Keratinocyte (primary cell): Measurements from ENCODE around the gene SPATA13. TPM values are rescaled to one million over a fixed set of nuclear protein-coding genes. Genes with fewer than 3 reads are reported as not detected.

Experiments used
- DNase-seq: peaks from one replicate; pipeline ENCODE4 v3.0.0-alpha.2; 2011; ENCODE audit warnings: low read depth, missing footprints, low spot score
- FAIRE-seq: peaks from 2 replicates; lab custom pipeline; 2011; peaks lifted over from hg19 to GRCh38; lab: Jason Lieb, UNC
- H2AFZ ChIP-seq: 2 replicates; pipeline ENCODE4 v1.6.0; 2012; ENCODE audit warnings: low read length, control low read depth, inconsistent platforms; ENCODE audit not compliant: control insufficient read depth
- H3K27ac ChIP-seq: 2 replicates; pipeline ENCODE4 v1.5.1; 2011; ENCODE audit warnings: low read length; ENCODE audit not compliant: control insufficient read depth, insufficient read depth
- H3K27me3 ChIP-seq: 3 replicates; pipeline ENCODE4 v1.6.0; 2011; ENCODE audit warnings: low read length; ENCODE audit not compliant: control insufficient read depth, insufficient read depth; ENCODE audit errors: extremely low read depth
- H3K36me3 ChIP-seq, 2 experiments: 2 replicates in 1 of 2; 3 replicates in 1 of 2; pipeline ENCODE4 v1.5.1; 2011; ENCODE audit warnings: low read length in 2 of 2, mild to moderate bottlenecking in 1 of 2; ENCODE audit not compliant: control insufficient read depth in 2 of 2, insufficient read depth in 2 of 2; ENCODE audit errors: extremely low read depth in 1 of 2
- H3K4me1 ChIP-seq: 3 replicates; pipeline ENCODE4 v1.5.1; 2011; ENCODE audit warnings: low read length; ENCODE audit not compliant: control insufficient read depth, insufficient read depth; ENCODE audit errors: extremely low read depth
- H3K4me2 ChIP-seq: 3 replicates; pipeline ENCODE4 v1.6.0; 2011; ENCODE audit warnings: low read depth, low read length; ENCODE audit not compliant: control insufficient read depth, insufficient read depth; ENCODE audit errors: extremely low read depth
- H3K4me3 ChIP-seq, 3 experiments: fragments of 200-600 bp in 1 of 3; sonication (generic) in 1 of 3; 2 replicates in 2 of 3; 3 replicates in 1 of 3; pipeline ENCODE4 v1.5.1; 2011 to 2016; ENCODE audit warnings: low read length in 3 of 3, mild to moderate bottlenecking in 3 of 3, control low read depth in 2 of 3, inconsistent platforms in 1 of 3, low read depth in 1 of 3, mixed read lengths in 1 of 3, mixed run types in 1 of 3, moderate library complexity in 1 of 3; ENCODE audit not compliant: control insufficient read depth in 2 of 3, insufficient read depth in 2 of 3; ENCODE audit errors: extremely low read depth in 1 of 3
- H3K79me2 ChIP-seq: 2 replicates; pipeline ENCODE4 v1.6.0; 2012; ENCODE audit warnings: low read length; ENCODE audit not compliant: control insufficient read depth, insufficient read depth
- H3K9ac ChIP-seq: 3 replicates; pipeline ENCODE4 v1.6.0; 2011; ENCODE audit warnings: low read length; ENCODE audit not compliant: control insufficient read depth, insufficient read depth; ENCODE audit errors: extremely low read depth
- H3K9me1 ChIP-seq: 3 replicates; pipeline ENCODE4 v1.6.0; 2011; ENCODE audit warnings: low read length; ENCODE audit not compliant: control insufficient read depth, insufficient read depth; ENCODE audit errors: extremely low read depth
- H3K9me3 ChIP-seq: 2 replicates; pipeline ENCODE4 v1.5.1; 2012; ENCODE audit warnings: low read depth, low read length; ENCODE audit not compliant: control insufficient read depth
- H4K20me1 ChIP-seq: 3 replicates; pipeline ENCODE4 v1.6.0; 2011; ENCODE audit warnings: low read length; ENCODE audit not compliant: control insufficient read depth, insufficient read depth; ENCODE audit errors: extremely low read depth
- EZH2 ChIP-seq: IDR thresholded peaks from one replicate; pipeline ENCODE4 v1.6.1; 2012; ENCODE audit warnings: inconsistent platforms, mild to moderate bottlenecking, low read length, moderate library complexity
- dilution Hi-C: fragments of 300-500 bp; cut with MboI; formaldehyde crosslinking; loops from one replicate; pipeline ENCODE4 v1.7.0; 2020; ENCODE audit warnings: low sequenced_read_pairs; ENCODE audit not compliant: extremely low pct_ligation_motif_present
- polyA plus RNA-seq, 5 experiments: library from polyadenylated mRNA; depleted of rRNA in 3 of 5; stranded (reverse) in 3 of 5; stranded (forward) in 1 of 5; unstranded in 1 of 5; fragments of >200 nt; gene quantifications; 1 replicate in 1 of 5; 2 replicates in 3 of 5; 3 replicates in 1 of 5; pipeline versions ENCODE4 v1.2.1 to v1.2.3, GENCODE V29; 2011 to 2012; ENCODE audit warnings: missing spikeins in 2 of 5, low read depth in 1 of 5, low replicate concordance in 1 of 5
- TF ChIP-seq, protein P1 (sequence below), 3 experiments: IDR thresholded peaks in 1 of 3; conservative IDR thresholded peaks in 1 of 3; optimal IDR thresholded peaks in 1 of 3; 2 replicates in 2 of 3; 3 replicates in 1 of 3; pipeline versions ENCODE3 to v1.5.1; 2011; ENCODE audit warnings: low read length in 3 of 3, mild to moderate bottlenecking in 3 of 3, moderate library complexity in 2 of 3, control low read depth in 1 of 3, inconsistent platforms in 1 of 3; ENCODE audit not compliant: insufficient read depth in 2 of 3; ENCODE audit errors: extremely low read depth in 1 of 3

The SPATA13 gene
- polyA plus RNA-seq, 1 donor (not counting 4 experiments of a cell fraction or from before 2014, with no cell fraction given): 1.2 TPM

DNA sequence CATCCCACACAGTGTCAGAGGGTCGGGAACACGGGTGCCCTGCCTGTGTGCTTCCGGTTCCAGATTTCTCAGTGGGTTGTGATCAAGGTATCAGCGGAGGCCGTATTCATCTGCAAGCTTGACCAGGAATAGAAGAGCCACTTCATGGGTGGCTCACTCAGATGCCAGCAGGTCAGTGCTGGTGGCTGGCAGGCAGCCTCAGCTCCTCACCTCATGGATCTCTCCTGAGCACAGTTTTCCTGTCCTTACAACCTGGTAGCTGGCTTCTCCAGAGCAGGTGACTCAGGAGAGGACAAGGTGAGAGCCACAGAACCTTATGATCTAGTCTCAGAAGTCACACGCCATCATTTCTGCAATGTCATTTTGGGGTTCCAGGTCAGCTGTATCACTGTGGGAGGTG, 44.8 kb upstream of the SPATA13 start:
- no peak for DNase-seq
- Histone ChIP-seq H4K20me1 (no peaks in the 10 kb centered on the region), H3K9me3 (no peaks in the 10 kb centered on the region), H3K27me3 (peaks cover 11% of the 10 kb centered on the region), H3K4me3 (no peak overlapping the region), H3K36me3 (no peaks in the 10 kb centered on the region), H3K79me2 (no peaks in the 10 kb centered on the region), H3K4me2 (no peak overlapping the region), H3K9me1 (no peaks in the 10 kb centered on the region), H2AFZ (no peak overlapping the region), H3K4me1 (no peaks in the 10 kb centered on the region), H3K9ac (no peak overlapping the region), H3K27ac (no peak overlapping the region)
- dilution Hi-C loops: no loop called here
- TF ChIP-seq, protein P1, sequence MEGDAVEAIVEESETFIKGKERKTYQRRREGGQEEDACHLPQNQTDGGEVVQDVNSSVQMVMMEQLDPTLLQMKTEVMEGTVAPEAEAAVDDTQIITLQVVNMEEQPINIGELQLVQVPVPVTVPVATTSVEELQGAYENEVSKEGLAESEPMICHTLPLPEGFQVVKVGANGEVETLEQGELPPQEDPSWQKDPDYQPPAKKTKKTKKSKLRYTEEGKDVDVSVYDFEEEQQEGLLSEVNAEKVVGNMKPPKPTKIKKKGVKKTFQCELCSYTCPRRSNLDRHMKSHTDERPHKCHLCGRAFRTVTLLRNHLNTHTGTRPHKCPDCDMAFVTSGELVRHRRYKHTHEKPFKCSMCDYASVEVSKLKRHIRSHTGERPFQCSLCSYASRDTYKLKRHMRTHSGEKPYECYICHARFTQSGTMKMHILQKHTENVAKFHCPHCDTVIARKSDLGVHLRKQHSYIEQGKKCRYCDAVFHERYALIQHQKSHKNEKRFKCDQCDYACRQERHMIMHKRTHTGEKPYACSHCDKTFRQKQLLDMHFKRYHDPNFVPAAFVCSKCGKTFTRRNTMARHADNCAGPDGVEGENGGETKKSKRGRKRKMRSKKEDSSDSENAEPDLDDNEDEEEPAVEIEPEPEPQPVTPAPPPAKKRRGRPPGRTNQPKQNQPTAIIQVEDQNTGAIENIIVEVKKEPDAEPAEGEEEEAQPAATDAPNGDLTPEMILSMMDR (optimal IDR thresholded peaks at IDR 0.05 in 1 of 3, IDR thresholded peaks at IDR 0.05 in 1 of 3, conservative IDR thresholded peaks at IDR 0.05 in 1 of 3; ENCODE audit: extremely low read depth in 1 of 3, insufficient read depth in 2 of 3, low read length in 3 of 3): no peak
- no peak for TF ChIP-seq EZH2
- FAIRE-seq: no peak

DNA sequence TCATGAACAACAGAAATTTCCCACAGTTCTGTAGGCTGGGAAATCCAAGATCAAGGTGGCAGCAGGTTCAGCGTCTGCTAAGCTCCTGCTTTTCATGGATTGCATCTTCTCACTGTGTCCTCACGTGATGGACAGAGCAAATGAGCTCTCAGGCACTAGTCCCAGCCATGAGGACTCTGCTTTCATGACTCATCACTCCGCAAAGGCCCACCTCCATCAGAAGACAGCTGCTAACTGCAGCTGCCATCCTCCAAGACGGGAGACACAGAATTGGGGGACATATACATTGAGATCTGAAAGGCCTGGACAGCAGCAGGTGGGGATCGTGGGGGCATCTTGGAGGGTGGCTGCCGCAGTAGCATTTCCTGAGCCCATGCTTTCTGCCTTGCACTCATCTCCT, 44.4 kb upstream of the SPATA13 start:
- Histone ChIP-seq H3K36me3 (no peaks in the 10 kb centered on the region), H4K20me1 (no peaks in the 10 kb centered on the region), H3K9me1 (no peaks in the 10 kb centered on the region), H3K9ac (no peak overlapping the region), H3K4me2 (no peak overlapping the region), H2AFZ (no peak overlapping the region), H3K4me1 (no peaks in the 10 kb centered on the region), H3K27ac (no peak overlapping the region), H3K9me3 (no peaks in the 10 kb centered on the region), H3K4me3 (no peak overlapping the region), H3K27me3 (peaks cover 11% of the 10 kb centered on the region), H3K79me2 (no peaks in the 10 kb centered on the region)
- TF ChIP-seq EZH2: no peak
- TF ChIP-seq, protein P1 (optimal IDR thresholded peaks at IDR 0.05 in 1 of 3, IDR thresholded peaks at IDR 0.05 in 1 of 3, conservative IDR thresholded peaks at IDR 0.05 in 1 of 3; ENCODE audit: extremely low read depth in 1 of 3, insufficient read depth in 2 of 3, low read length in 3 of 3): no peak
- FAIRE-seq (no peak), DNase-seq (no peak)
- dilution Hi-C loops: no loop called here
